Measurements from ENCODE around the gene THBS1.
A peak's percentile ranks its signal among the peaks of the same experiment; 100 is the strongest.

The THBS1 gene

GRCh38 chr15:39574427-39574826 lies 6.5 kb upstream of the THBS1 start:
- no peak for DNase-seq

DNA sequence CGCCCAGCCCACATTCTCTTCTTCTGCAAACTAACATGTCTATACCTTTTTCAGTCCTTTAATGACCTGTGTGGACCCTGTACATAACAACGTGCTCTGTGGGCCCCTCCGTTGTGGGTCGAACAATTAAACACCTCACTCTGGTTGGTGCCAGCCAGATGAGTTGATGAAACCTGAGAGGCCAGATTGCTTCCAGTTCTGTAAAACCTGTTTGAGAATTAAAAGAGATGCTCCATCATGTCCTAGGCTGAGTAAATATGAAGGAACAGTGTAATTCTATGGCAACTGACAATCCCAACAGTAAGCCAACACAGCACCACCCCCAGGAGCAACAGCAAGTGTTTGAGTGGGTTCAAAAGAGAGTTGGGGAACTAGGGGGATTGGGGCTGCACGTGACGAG lies 5.7 kb upstream of the THBS1 start:
- no peak for DNase-seq

GRCh38 chr15:39578851-39579486 lies 1.9 kb upstream of the THBS1 start:
- DNase-seq: no peak

- DNase-seq: no peak
These were observed 1.3 kb upstream of the THBS1 start for GRCh38 chr15:39579487-39580116.

- peak; percentile 87 for DNase-seq
These were observed 778 bp upstream of the THBS1 start for GRCh38 chr15:39580117-39580484.

DNA sequence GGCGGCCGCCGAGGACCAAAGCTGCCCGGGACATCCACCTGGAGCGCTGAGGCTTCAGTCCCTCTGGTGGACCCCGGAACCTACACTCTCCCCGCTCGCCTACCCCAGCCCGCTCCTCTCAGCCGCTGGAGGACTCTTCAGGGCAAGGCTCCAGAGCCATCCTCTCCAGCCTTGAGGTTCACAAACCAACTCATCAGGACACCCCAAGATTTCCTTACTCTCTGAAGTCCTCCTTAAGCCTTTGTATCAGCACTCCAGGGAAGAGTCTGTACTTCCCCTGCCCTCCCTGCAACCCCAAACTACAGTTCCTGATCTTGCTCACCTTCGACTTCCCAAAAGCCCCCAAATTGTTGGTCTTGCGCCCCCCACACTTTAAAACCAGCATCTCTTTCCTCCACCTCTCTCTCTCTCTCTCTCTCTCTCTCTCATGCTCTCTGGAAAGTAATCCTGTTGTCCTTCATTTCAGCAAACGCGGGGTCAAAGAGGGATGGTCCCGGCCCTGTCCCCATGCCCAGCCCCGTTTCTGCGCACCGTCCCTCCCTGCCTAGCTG lies 438 bp downstream of the THBS1 start:
- DNase-seq: no peak

GRCh38 chr15:39581793-39582285 lies 960 bp downstream of the THBS1 start:
- peak; percentile 28 for DNase-seq

DNA sequence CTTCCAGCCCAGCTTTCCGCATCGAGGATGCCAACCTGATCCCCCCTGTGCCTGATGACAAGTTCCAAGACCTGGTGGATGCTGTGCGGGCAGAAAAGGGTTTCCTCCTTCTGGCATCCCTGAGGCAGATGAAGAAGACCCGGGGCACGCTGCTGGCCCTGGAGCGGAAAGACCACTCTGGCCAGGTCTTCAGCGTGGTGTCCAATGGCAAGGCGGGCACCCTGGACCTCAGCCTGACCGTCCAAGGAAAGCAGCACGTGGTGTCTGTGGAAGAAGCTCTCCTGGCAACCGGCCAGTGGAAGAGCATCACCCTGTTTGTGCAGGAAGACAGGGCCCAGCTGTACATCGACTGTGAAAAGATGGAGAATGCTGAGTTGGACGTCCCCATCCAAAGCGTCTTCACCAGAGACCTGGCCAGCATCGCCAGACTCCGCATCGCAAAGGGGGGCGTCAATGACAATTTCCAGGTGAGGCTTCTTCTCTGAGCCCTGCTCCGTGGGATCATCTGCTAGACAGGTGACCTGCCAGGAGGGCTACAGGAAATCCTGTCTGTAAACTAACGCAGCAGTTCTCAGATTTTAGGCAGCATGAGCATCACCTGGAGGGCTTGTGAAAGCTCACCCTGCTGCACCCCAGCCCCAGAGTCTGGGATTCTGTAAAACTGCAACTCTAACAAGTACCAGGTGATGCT lies 1.6 kb downstream of the THBS1 start:
- DNase-seq: no peak

DNA sequence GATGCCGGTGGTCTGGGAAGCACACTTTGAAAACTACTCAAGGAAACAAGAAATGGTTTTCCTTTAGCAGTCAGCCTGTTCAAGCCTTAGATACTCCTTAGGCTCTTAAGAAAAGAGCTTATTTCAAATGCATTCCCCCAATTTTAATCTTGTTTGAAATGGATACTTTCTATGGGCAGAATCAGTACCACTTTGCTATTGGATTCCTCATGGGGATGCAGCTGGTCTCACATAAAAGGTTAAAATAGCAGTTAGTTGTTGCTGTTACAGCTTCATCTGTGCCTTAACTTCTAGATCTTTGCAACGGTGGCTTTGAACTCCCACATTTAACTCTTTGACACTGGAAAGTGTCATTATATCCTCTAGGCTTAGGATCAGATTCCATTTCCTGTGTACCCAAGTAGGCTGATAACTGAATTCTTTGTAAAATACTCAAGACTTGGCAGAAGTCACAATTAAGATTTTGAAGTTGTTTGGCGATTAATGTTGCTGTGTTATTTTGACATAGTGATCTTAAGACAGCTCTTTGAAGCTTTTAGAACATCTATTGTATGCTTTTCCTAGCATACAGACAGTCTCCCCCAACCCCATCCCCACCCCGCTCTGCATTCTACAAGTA lies 2.2 kb downstream of the THBS1 start:
- DNase-seq: no peak

DNA sequence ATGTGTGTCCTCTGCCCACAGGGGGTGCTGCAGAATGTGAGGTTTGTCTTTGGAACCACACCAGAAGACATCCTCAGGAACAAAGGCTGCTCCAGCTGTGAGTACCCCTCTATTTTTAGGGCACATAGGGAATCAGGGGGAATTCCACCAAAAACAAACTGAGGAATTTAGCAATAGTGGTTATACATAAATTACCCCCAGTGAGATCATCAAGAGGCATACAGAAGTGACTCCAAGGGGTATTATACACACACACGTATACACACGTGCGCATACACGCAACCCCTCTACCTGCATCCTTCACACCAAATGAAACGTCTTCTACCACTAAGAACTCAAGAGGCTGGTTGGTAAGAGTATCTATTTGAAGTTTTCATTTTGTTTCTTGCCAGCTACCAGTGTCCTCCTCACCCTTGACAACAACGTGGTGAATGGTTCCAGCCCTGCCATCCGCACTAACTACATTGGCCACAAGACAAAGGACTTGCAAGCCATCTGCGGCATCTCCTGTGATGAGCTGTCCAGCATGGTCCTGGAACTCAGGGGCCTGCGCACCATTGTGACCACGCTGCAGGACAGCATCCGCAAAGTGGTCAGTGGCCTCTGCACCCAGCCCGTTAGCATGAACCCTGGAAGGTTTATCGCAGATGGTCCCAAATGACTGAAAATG lies 2.9 kb downstream of the THBS1 start:
- DNase-seq: peak; percentile 20

DNA sequence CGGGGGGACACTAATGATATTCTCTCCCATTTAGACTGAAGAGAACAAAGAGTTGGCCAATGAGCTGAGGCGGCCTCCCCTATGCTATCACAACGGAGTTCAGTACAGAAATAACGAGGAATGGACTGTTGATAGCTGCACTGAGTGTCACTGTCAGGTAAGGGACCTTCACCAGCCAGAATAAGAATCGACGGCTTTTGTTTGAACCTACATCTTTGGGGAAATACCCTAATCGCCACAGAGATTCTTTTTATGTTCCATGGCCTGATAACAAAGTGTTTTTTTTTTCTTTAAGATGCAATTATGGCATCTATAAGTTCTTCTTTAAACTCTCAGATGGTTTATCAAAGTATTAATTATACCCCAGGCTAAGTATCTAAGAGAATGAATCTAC lies 3.4 kb downstream of the THBS1 start:
- DNase-seq: no peak

GRCh38 chr15:39584662-39585388 lies 3.9 kb downstream of the THBS1 start:
- no peak for DNase-seq

DNA sequence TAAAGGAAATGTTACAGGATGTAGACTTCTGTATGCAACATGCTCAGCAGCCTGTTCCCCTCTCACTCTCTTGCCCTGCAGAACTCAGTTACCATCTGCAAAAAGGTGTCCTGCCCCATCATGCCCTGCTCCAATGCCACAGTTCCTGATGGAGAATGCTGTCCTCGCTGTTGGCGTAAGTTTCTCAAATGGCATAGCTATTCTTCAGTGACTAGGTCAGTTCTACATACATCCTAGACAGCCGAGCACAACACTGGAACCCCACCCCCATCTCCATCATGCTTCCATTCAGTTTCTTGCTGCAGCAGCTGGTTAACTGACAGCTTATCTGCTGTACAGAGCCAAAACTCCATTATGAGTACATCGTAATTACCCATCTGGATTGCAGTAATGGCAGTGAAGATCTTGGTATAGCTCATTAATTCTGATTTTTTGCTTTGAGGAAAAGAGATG lies 4.5 kb downstream of the THBS1 start:
- no peak for DNase-seq

- DNase-seq: no peak
These were observed 5.0 kb downstream of the THBS1 start for GRCh38 chr15:39585871-39586301.

- no peak for DNase-seq
These were observed 5.7 kb downstream of the THBS1 start for GRCh38 chr15:39586387-39587095.

DNA sequence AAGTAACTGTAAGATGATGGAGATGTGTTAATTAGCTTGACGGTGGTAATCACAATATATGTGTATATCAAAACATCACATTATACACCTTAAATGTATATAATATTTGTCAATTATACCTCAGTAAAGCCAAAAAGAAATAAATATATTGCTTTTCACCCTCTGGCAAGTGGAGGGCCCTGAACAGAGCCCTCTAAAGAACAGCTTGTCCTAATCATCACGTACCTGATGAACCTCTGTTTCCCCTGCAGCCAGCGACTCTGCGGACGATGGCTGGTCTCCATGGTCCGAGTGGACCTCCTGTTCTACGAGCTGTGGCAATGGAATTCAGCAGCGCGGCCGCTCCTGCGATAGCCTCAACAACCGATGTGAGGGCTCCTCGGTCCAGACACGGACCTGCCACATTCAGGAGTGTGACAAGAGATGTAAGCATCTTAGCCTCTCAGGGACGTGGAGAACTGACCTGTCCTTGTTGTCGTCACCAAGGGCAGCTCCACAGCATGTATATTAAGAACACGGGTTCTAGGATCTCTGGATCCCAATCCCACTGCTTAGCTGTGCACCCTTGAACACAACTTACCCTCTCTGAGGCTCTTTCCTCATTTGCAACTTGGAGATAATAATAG lies 6.3 kb downstream of the THBS1 start:
- DNase-seq: no peak

GRCh38 chr15:39587731-39588530 lies 7.1 kb downstream of the THBS1 start:
- no peak for DNase-seq

- DNase-seq: no peak
These were observed 7.8 kb downstream of the THBS1 start for GRCh38 chr15:39588531-39589192.

- no peak for DNase-seq
These were observed 8.4 kb downstream of the THBS1 start for GRCh38 chr15:39589193-39589814.

Measured in hematopoietic multipotent progenitor cell treated with erythropoietin and hydrocortisone succinate and interleukin-3 and kit ligand, for 8 days (in vitro differentiated cells).